WERI-Rb-1 (cell line): ENCODE data around the gene AAK1.

Source experiments
- DNase-seq: peaks from one replicate; pipeline ENCODE4 v3.0.0-alpha.2; 2020
- H3K27ac ChIP-seq: fragments of 250-450 bp; sonication (Bioruptor Pico); 2 replicates; pipeline ENCODE4 v1.5.1; 2020; ENCODE audit warnings: mild to moderate bottlenecking, moderate library complexity
- H3K27me3 ChIP-seq: fragments of 250-450 bp; sonication (Bioruptor Pico); 2 replicates; pipeline ENCODE4 v1.5.1; 2021; ENCODE audit warnings: mild to moderate bottlenecking, low read depth, moderate library complexity; ENCODE audit not compliant: insufficient read depth, severe bottlenecking
- H3K36me3 ChIP-seq: fragments of 250-450 bp; sonication (Bioruptor Pico); 2 replicates; pipeline ENCODE4 v1.5.1; 2020; ENCODE audit warnings: mild to moderate bottlenecking, moderate library complexity
- H3K4me3 ChIP-seq: 2 replicates; pipeline ENCODE4 v1.5.1; 2011; ENCODE audit warnings: low read depth, mild to moderate bottlenecking, control low read depth, low read length
- H3K9me3 ChIP-seq: fragments of 250-450 bp; sonication (Bioruptor Pico); 2 replicates; pipeline ENCODE4 v1.5.1; 2021; ENCODE audit warnings: mild to moderate bottlenecking, moderate library complexity; ENCODE audit not compliant: severe bottlenecking
- TF ChIP-seq, protein P1 (sequence below): IDR thresholded peaks from 2 replicates; pipeline ENCODE4 v1.5.1; 2011; ENCODE audit warnings: low read depth, mild to moderate bottlenecking, control low read depth, inconsistent platforms, low read length

Gene AAK1

GRCh38 chr2:69686813-69687212 is 43.3 kb upstream of the AAK1 start:
- TF ChIP-seq, protein P1, sequence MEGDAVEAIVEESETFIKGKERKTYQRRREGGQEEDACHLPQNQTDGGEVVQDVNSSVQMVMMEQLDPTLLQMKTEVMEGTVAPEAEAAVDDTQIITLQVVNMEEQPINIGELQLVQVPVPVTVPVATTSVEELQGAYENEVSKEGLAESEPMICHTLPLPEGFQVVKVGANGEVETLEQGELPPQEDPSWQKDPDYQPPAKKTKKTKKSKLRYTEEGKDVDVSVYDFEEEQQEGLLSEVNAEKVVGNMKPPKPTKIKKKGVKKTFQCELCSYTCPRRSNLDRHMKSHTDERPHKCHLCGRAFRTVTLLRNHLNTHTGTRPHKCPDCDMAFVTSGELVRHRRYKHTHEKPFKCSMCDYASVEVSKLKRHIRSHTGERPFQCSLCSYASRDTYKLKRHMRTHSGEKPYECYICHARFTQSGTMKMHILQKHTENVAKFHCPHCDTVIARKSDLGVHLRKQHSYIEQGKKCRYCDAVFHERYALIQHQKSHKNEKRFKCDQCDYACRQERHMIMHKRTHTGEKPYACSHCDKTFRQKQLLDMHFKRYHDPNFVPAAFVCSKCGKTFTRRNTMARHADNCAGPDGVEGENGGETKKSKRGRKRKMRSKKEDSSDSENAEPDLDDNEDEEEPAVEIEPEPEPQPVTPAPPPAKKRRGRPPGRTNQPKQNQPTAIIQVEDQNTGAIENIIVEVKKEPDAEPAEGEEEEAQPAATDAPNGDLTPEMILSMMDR = no peak
- DNase-seq = no peak
- Histone ChIP-seq H3K36me3 (no peaks in the 10 kb centered on the region), H3K27me3 (no peaks in the 10 kb centered on the region), H3K4me3 (no peak overlapping the region), H3K9me3 (no peaks in the 10 kb centered on the region), H3K27ac (no peak overlapping the region)

DNA sequence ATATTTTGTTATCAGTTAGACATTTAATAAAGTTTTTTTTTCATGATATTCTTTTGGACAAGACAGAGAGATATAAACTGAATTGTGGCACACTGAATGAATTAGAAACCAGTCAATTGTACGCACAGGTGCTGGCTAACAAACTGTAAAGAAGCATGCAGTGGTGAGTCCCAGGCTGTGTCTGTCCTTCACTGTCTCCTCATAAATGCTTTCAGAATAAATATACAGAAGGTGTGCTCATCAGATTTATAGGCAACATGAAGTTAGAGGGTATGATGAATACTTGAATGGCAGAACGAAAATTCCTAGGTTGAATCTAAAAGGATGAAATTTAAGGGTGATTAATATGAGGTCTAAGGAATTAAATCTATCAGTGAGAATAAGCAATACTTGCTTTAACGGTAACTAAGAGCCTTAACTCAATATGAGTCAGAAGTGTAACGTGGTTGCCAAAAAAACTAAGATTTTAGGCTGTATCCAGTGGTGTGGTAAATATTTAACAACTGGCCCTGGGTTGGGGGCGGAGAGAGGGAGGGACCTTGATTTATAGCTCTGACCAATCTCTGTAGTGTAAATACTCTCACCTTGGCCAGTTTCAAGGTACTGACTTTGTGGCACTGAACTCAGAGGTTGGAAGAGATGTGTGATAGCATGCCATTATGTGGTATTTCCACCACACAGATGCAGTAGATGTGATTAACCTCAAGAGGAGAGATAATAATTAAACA is 41.9 kb upstream of the AAK1 start:
- DNase-seq = no peak
- no peaks in the 10 kb centered on the region for H3K36me3 ChIP-seq
- no peaks in the 10 kb centered on the region for H3K9me3 ChIP-seq
- TF ChIP-seq, protein P1 = no peak
- H3K27ac ChIP-seq = no peak overlapping the region
- H3K27me3 ChIP-seq = no peaks in the 10 kb centered on the region
- no peak overlapping the region for H3K4me3 ChIP-seq

- TF ChIP-seq, protein P1 = no peak
- Histone ChIP-seq H3K27ac (no peak overlapping the region), H3K27me3 (no peaks in the 10 kb centered on the region), H3K36me3 (no peaks in the 10 kb centered on the region), H3K9me3 (no peaks in the 10 kb centered on the region), H3K4me3 (no peak overlapping the region)
- no peak for DNase-seq
These were observed 39.8 kb upstream of the AAK1 start for GRCh38 chr2:69683170-69683971.

DNA sequence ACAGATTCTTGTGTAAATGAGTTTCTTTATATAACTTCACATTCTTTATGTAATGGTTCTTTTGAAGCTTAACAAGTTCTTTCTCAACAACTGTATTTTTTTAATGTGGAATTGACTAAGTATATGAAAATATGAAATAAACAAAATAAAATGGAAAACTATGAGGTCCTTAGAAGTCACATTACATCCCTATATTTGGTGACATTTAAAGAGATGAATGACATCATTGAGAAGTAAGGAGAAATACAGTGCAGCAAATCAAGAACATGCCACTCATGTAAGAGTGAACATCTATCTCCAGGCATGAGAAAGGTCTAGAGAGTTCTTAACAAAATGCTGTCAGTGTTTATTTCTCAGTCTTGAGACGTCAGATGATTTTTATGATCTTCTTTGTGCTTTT is 39.0 kb upstream of the AAK1 start:
- Histone ChIP-seq H3K9me3 (no peaks in the 10 kb centered on the region), H3K36me3 (no peaks in the 10 kb centered on the region), H3K27me3 (no peaks in the 10 kb centered on the region), H3K27ac (no peak overlapping the region), H3K4me3 (no peak overlapping the region)
- TF ChIP-seq, protein P1 = no peak
- no peak for DNase-seq

DNA sequence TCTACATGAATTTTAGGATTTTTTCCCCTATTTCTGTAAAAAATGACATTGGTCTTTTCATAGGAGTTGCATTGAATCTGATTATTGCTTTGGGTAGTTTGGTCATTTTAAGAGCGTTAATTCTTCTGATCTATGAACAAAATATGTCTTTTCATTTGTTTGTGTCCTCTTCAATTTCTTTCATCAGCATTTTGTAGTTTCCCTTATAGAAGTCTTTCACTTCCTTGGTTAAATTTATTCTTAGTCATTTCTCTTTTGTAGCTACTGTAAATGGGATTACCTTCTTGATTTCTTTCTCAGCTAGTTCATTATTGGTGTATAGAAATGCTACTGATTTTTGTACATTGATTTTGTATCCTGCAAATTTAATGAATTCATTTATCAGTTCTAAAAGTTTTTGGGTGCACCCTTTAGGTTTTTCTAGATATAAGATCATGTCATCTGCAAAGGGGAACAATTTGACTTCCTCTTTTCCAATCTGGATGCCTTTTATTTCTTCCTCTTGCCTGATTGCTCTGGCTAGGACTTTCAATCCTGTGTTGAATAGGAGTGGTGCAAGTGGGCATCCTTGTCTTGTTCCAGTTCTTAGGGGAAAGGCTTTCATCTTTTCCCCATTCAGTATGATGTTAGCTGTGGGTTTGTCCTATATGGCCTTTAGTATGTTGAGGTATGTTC is 36.6 kb upstream of the AAK1 start:
- DNase-seq = no peak
- Histone ChIP-seq H3K36me3 (no peaks in the 10 kb centered on the region), H3K9me3 (no peaks in the 10 kb centered on the region), H3K4me3 (no peak overlapping the region), H3K27ac (no peak overlapping the region), H3K27me3 (no peaks in the 10 kb centered on the region)
- TF ChIP-seq, protein P1 = no peak
